ENCODE results near the gene RPN2. TPM values are rescaled to one million over a fixed set of nuclear protein-coding genes. Genes with fewer than 3 reads are reported as not detected.

RPN2 gene
- total RNA-seq, 1 experiment from 2014 or later: 185 TPM

DNA sequence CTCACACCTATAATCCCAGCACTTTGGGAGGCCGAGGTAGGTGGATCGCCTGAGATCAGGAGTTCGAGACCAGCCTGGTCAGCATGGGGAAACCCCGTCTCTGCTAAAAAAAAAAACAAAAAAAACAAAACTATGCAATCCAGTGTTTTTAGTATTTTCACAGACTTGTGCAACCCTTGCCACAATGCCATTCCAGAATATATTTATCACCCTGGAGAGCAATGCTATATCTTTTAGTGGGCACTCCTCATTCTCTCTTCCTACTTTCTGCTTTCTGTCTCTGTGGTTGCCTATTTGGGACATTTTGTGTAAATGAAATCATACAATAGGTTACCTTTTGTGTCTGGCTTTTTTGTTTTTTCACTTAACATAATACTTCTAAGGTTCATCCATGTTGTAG is 39.3 kb downstream of the RPN2 start:
- TF ChIP-seq CTCF (conservative IDR thresholded peaks at IDR 0.05): no peak
- TF ChIP-seq EZH2 (IDR thresholded peaks at IDR 0.05; ENCODE audit: low read depth): no peak
- no peaks in the 10 kb centered on the region for H3K9me2 ChIP-seq (ENCODE audit: insufficient read depth)
- no peaks in the 10 kb centered on the region for H3K27me3 ChIP-seq (ENCODE audit: insufficient read depth, low read depth)
- H3K4me2 ChIP-seq: no peak overlapping the region
- H3K27ac ChIP-seq: no peak overlapping the region
- intact Hi-C loops (cut with micrococcal nuclease; ENCODE audit: unreplicated experiment): no loop called here
- H3K36me3 ChIP-seq (ENCODE audit: low read depth): peaks cover 22% of the 10 kb centered on the region; the same call in 1 of the 2 replicates
- CTCF ChIA-PET: no interaction called here
- H3K79me2 ChIP-seq (ENCODE audit: low read depth): no peaks in the 10 kb centered on the region
- peaks cover 11% of the 10 kb centered on the region for H3F3A ChIP-seq (ENCODE audit: insufficient read depth, low read depth)
- DNase-seq: no peak
- no peak overlapping the region for H2AFZ ChIP-seq
- H4K20me1 ChIP-seq (ENCODE audit: insufficient read depth): peaks cover 12% of the 10 kb centered on the region; the same call in 1 of the 2 replicates
- BruUV-seq (replicated peaks): no TSS peak
- H3K4me3 ChIP-seq: no peak overlapping the region
- H3K4me1 ChIP-seq (replicated peaks; ENCODE audit: insufficient read depth): no peaks in the 10 kb centered on the region
- H3K9me3 ChIP-seq (ENCODE audit: insufficient read depth, low read depth): no peaks in the 10 kb centered on the region
- POLR2A ChIA-PET (ENCODE audit: unreplicated experiment): interaction anchor here (0.8 kb wide), 1 partner anchor 555 kb away, joined by 9 read pairs; no protein-coding TSS in a partner anchor

DNA sequence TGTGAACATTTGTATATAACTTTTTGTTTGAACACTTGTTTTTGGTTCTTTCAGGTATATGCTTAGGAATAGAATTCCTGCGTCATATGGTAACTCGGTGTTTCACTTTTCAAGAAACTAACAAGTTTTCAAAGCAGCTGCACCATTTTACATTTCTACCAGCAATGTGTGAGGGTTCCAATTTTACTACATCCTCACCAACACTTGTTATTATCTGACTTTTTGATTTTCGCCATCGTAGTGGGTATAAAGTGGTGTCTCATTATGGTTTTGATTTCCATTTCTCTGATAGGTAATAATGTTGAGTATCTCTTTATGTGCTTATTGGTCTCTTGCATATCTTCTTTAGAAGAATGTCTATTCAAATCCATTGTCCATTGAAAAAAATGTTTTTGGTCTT is 39.8 kb downstream of the RPN2 start:
- peaks cover 25% of the 10 kb centered on the region for H3K36me3 ChIP-seq (ENCODE audit: low read depth)
- intact Hi-C loops (cut with micrococcal nuclease; ENCODE audit: unreplicated experiment): no loop called here
- no peaks in the 10 kb centered on the region for H3K9me2 ChIP-seq (ENCODE audit: insufficient read depth)
- no peak overlapping the region for H2AFZ ChIP-seq
- H4K20me1 ChIP-seq (ENCODE audit: insufficient read depth): peaks cover 10% of the 10 kb centered on the region; the same call in 1 of the 2 replicates
- H3K9me3 ChIP-seq (ENCODE audit: insufficient read depth, low read depth): no peaks in the 10 kb centered on the region
- no TSS peak for BruUV-seq (replicated peaks)
- H3K4me1 ChIP-seq (replicated peaks; ENCODE audit: insufficient read depth): no peaks in the 10 kb centered on the region
- ChIA-PET POLR2A (ENCODE audit: unreplicated experiment) (interaction anchor here (0.8 kb wide), 1 partner anchor 554 kb away, joined by 9 read pairs; no protein-coding TSS in a partner anchor), CTCF (no interaction called here)
- peaks cover 7% of the 10 kb centered on the region for H3F3A ChIP-seq (ENCODE audit: insufficient read depth, low read depth)
- DNase-seq: no peak
- H3K4me2 ChIP-seq: no peak overlapping the region
- H3K27ac ChIP-seq: no peak overlapping the region
- no peaks in the 10 kb centered on the region for H3K79me2 ChIP-seq (ENCODE audit: low read depth)
- H3K27me3 ChIP-seq (ENCODE audit: insufficient read depth, low read depth): no peaks in the 10 kb centered on the region
- no peak for TF ChIP-seq CTCF (conservative IDR thresholded peaks at IDR 0.05)
- TF ChIP-seq EZH2 (IDR thresholded peaks at IDR 0.05; ENCODE audit: low read depth): no peak
- no peak overlapping the region for H3K4me3 ChIP-seq

GRCh38 chr20:37219751-37220668 is 40.9 kb downstream of the RPN2 start:
- Histone ChIP-seq H3K36me3 (ENCODE audit: low read depth) (peaks cover 35% of the 10 kb centered on the region), H3K27ac (no peak overlapping the region)

More at GRCh38 chr20:37219751-37220668, 40.9 kb downstream of the RPN2 start:
- Histone ChIP-seq H3F3A (ENCODE audit: insufficient read depth, low read depth) (no peaks in the 10 kb centered on the region; the same call in 1 of the 2 replicates), H3K4me3 (no peak overlapping the region), H3K79me2 (ENCODE audit: low read depth) (no peaks in the 10 kb centered on the region), H3K4me1 (replicated peaks; ENCODE audit: insufficient read depth) (no peaks in the 10 kb centered on the region), H3K9me2 (ENCODE audit: insufficient read depth) (no peaks in the 10 kb centered on the region), H3K4me2 (no peak overlapping the region), H3K9me3 (ENCODE audit: insufficient read depth, low read depth) (no peaks in the 10 kb centered on the region), H3K27me3 (ENCODE audit: insufficient read depth, low read depth) (no peaks in the 10 kb centered on the region), H2AFZ (no peak overlapping the region), H4K20me1 (ENCODE audit: insufficient read depth) (peaks cover 7% of the 10 kb centered on the region; the same call in 1 of the 2 replicates)
- ChIA-PET POLR2A (ENCODE audit: unreplicated experiment) (no interaction called here), CTCF (no interaction called here)
- TF ChIP-seq EZH2 (IDR thresholded peaks at IDR 0.05; ENCODE audit: low read depth) (no peak), CTCF (conservative IDR thresholded peaks at IDR 0.05) (no peak)
- intact Hi-C loops (cut with micrococcal nuclease; ENCODE audit: unreplicated experiment): no loop called here
- no peak for DNase-seq
- BruUV-seq (replicated peaks): no TSS peak
